Measurements from ENCODE around the gene S1PR3. TPM values are rescaled to one million over a fixed set of nuclear protein-coding genes. Genes with fewer than 3 reads are reported as not detected.

Gene S1PR3
- total RNA-seq, 2 experiments from 2014 or later: 0.31 to 0.33 TPM

GRCh38 chr9:89025553-89025952 lies 34.3 kb downstream of the S1PR3 start:
- Mint-ChIP-seq H3K27ac (no peak overlapping the region), H3K4me1 (ENCODE audit: low read depth) (no peaks in the 10 kb centered on the region), H3K4me3 (no peak overlapping the region), H3K36me3 (ENCODE audit: low read depth) (no peaks in the 10 kb centered on the region), H3K27me3 (peaks cover 22% of the 10 kb centered on the region), H3K9me3 (peaks cover 10% of the 10 kb centered on the region)
- ChIA-PET POLR2A (no interaction called here), CTCF (no interaction called here)
- DNase-seq (no peak), ATAC-seq (ENCODE audit: poor library complexity) (no peak)
- TF ChIP-seq CTCF (IDR thresholded peaks at IDR 0.05): no peak
- Histone ChIP-seq H3K27ac (ENCODE audit: low read depth in 1 of 2, low read length in 2 of 2) (no peak overlapping the region), H3K36me3 (ENCODE audit: insufficient read depth, low read length) (no peaks in the 10 kb centered on the region), H3K9me3 (ENCODE audit: control insufficient read depth in 1 of 2, insufficient read depth in 1 of 2, low read length in 2 of 2) (peaks cover 5 to 8% of the 10 kb centered on the region in 2 experiments), H3K27me3 (ENCODE audit: control insufficient read depth in 1 of 2, insufficient read depth in 2 of 2, low read length in 2 of 2) (no peaks in the 10 kb centered on the region), H3K4me1 (ENCODE audit: insufficient read depth, low read length) (no peaks in the 10 kb centered on the region), H3K4me3 (ENCODE audit: low read length) (no peak overlapping the region)
- intact Hi-C loops (cut with DNase I, micrococcal nuclease): no loop called here

GRCh38 chr9:89026876-89027275 lies 35.6 kb downstream of the S1PR3 start:
- peaks cover 0 to 6% of the 10 kb centered on the region in 2 experiments for H3K27me3 ChIP-seq (ENCODE audit: control insufficient read depth in 1 of 2, insufficient read depth in 2 of 2, low read length in 2 of 2)
- Mint-ChIP-seq H3K36me3 (ENCODE audit: low read depth) (no peaks in the 10 kb centered on the region), H3K4me1 (ENCODE audit: low read depth) (no peaks in the 10 kb centered on the region), H3K27me3 (peaks cover 34% of the 10 kb centered on the region), H3K27ac (no peak overlapping the region), H3K9me3 (peaks cover 17% of the 10 kb centered on the region), H3K4me3 (no peak overlapping the region)
- peaks cover 5 to 8% of the 10 kb centered on the region in 2 experiments for H3K9me3 ChIP-seq (ENCODE audit: control insufficient read depth in 1 of 2, insufficient read depth in 1 of 2, low read length in 2 of 2)
- ChIA-PET CTCF (no interaction called here), POLR2A (no interaction called here)
- no peak for TF ChIP-seq CTCF (IDR thresholded peaks at IDR 0.05)
- H3K4me3 ChIP-seq (ENCODE audit: low read length): no peak overlapping the region
- H3K4me1 ChIP-seq (ENCODE audit: insufficient read depth, low read length): no peaks in the 10 kb centered on the region
- no peaks in the 10 kb centered on the region for H3K36me3 ChIP-seq (ENCODE audit: insufficient read depth, low read length)
- H3K27ac ChIP-seq (ENCODE audit: low read depth in 1 of 2, low read length in 2 of 2): no peak overlapping the region
- ATAC-seq (ENCODE audit: poor library complexity): no peak
- peak in 1 of 14 experiments; percentile 15 for DNase-seq
- intact Hi-C loops (cut with DNase I, micrococcal nuclease): no loop called here

- Mint-ChIP-seq H3K4me1 (ENCODE audit: low read depth) (no peaks in the 10 kb centered on the region), H3K27me3 (peaks cover 56% of the 10 kb centered on the region), H3K9me3 (peaks cover 17% of the 10 kb centered on the region), H3K27ac (no peak overlapping the region), H3K4me3 (no peak overlapping the region), H3K36me3 (ENCODE audit: low read depth) (no peaks in the 10 kb centered on the region)
- H3K9me3 ChIP-seq (ENCODE audit: control insufficient read depth in 1 of 2, insufficient read depth in 1 of 2, low read length in 2 of 2): peaks cover 5 to 8% of the 10 kb centered on the region in 2 experiments
- no peaks in the 10 kb centered on the region for H3K4me1 ChIP-seq (ENCODE audit: insufficient read depth, low read length)
- H3K36me3 ChIP-seq (ENCODE audit: insufficient read depth, low read length): no peaks in the 10 kb centered on the region
- DNase-seq (no peak), ATAC-seq (ENCODE audit: poor library complexity) (no peak)
- no peak overlapping the region for H3K27ac ChIP-seq (ENCODE audit: low read depth in 1 of 2, low read length in 2 of 2)
- intact Hi-C loops (cut with DNase I, micrococcal nuclease): no loop called here
- H3K27me3 ChIP-seq (ENCODE audit: control insufficient read depth in 1 of 2, insufficient read depth in 2 of 2, low read length in 2 of 2): peaks cover 4 to 8% of the 10 kb centered on the region in 2 experiments
- ChIA-PET CTCF (no interaction called here), POLR2A (no interaction called here)
- TF ChIP-seq CTCF (IDR thresholded peaks at IDR 0.05): no peak
- no peak overlapping the region for H3K4me3 ChIP-seq (ENCODE audit: low read length)
Measured at GRCh38 chr9:89029788-89030187, 38.5 kb downstream of the S1PR3 start.
